ENCODE results near the gene SETBP1. TPM values are rescaled to one million over a fixed set of nuclear protein-coding genes. Genes with fewer than 3 reads are reported as not detected.

The SETBP1 gene
- total and polyA plus RNA-seq, 2 of the 8 experiments (the other 6 are each of a cell fraction or from before 2014, with no cell fraction given): 2.0 to 6.5 TPM

GRCh38 chr18:44754567-44754966, 73.9 kb downstream of the SETBP1 start (continued):
- TF ChIP-seq NANOG (IDR thresholded peaks at IDR 0.05; ENCODE audit: insufficient read depth, low read depth, low read length, poor library complexity, severe bottlenecking) (no peak), SIRT6 (IDR thresholded peaks at IDR 0.05; ENCODE audit: low read length) (no peak), CHD2 (IDR thresholded peaks at IDR 0.05; ENCODE audit: low read length) (no peak), KDM4A (IDR thresholded peaks at IDR 0.05; ENCODE audit: low read depth, low read length, severe bottlenecking) (no peak), GABPA (IDR thresholded peaks at IDR 0.05; ENCODE audit: borderline replicate concordance, insufficient read depth, low read length) (no peak), RNF2 (IDR thresholded peaks at IDR 0.05; ENCODE audit: borderline replicate concordance, low read depth, low read length, missing control alignments, poor library complexity, severe bottlenecking) (no peak), SP4 (IDR thresholded peaks at IDR 0.05; ENCODE audit: low read length) (no peak)
- TF ChIP-seq, protein P1, sequence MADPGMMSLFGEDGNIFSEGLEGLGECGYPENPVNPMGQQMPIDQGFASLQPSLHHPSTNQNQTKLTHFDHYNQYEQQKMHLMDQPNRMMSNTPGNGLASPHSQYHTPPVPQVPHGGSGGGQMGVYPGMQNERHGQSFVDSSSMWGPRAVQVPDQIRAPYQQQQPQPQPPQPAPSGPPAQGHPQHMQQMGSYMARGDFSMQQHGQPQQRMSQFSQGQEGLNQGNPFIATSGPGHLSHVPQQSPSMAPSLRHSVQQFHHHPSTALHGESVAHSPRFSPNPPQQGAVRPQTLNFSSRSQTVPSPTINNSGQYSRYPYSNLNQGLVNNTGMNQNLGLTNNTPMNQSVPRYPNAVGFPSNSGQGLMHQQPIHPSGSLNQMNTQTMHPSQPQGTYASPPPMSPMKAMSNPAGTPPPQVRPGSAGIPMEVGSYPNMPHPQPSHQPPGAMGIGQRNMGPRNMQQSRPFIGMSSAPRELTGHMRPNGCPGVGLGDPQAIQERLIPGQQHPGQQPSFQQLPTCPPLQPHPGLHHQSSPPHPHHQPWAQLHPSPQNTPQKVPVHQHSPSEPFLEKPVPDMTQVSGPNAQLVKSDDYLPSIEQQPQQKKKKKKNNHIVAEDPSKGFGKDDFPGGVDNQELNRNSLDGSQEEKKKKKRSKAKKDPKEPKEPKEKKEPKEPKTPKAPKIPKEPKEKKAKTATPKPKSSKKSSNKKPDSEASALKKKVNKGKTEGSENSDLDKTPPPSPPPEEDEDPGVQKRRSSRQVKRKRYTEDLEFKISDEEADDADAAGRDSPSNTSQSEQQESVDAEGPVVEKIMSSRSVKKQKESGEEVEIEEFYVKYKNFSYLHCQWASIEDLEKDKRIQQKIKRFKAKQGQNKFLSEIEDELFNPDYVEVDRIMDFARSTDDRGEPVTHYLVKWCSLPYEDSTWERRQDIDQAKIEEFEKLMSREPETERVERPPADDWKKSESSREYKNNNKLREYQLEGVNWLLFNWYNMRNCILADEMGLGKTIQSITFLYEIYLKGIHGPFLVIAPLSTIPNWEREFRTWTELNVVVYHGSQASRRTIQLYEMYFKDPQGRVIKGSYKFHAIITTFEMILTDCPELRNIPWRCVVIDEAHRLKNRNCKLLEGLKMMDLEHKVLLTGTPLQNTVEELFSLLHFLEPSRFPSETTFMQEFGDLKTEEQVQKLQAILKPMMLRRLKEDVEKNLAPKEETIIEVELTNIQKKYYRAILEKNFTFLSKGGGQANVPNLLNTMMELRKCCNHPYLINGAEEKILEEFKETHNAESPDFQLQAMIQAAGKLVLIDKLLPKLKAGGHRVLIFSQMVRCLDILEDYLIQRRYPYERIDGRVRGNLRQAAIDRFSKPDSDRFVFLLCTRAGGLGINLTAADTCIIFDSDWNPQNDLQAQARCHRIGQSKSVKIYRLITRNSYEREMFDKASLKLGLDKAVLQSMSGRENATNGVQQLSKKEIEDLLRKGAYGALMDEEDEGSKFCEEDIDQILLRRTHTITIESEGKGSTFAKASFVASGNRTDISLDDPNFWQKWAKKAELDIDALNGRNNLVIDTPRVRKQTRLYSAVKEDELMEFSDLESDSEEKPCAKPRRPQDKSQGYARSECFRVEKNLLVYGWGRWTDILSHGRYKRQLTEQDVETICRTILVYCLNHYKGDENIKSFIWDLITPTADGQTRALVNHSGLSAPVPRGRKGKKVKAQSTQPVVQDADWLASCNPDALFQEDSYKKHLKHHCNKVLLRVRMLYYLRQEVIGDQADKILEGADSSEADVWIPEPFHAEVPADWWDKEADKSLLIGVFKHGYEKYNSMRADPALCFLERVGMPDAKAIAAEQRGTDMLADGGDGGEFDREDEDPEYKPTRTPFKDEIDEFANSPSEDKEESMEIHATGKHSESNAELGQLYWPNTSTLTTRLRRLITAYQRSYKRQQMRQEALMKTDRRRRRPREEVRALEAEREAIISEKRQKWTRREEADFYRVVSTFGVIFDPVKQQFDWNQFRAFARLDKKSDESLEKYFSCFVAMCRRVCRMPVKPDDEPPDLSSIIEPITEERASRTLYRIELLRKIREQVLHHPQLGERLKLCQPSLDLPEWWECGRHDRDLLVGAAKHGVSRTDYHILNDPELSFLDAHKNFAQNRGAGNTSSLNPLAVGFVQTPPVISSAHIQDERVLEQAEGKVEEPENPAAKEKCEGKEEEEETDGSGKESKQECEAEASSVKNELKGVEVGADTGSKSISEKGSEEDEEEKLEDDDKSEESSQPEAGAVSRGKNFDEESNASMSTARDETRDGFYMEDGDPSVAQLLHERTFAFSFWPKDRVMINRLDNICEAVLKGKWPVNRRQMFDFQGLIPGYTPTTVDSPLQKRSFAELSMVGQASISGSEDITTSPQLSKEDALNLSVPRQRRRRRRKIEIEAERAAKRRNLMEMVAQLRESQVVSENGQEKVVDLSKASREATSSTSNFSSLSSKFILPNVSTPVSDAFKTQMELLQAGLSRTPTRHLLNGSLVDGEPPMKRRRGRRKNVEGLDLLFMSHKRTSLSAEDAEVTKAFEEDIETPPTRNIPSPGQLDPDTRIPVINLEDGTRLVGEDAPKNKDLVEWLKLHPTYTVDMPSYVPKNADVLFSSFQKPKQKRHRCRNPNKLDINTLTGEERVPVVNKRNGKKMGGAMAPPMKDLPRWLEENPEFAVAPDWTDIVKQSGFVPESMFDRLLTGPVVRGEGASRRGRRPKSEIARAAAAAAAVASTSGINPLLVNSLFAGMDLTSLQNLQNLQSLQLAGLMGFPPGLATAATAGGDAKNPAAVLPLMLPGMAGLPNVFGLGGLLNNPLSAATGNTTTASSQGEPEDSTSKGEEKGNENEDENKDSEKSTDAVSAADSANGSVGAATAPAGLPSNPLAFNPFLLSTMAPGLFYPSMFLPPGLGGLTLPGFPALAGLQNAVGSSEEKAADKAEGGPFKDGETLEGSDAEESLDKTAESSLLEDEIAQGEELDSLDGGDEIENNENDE (IDR thresholded peaks at IDR 0.05; ENCODE audit: insufficient replicate concordance, low read length): no peak

Data from H1 (cell line).